DND-41 (cell line): ENCODE data around the gene PPM1F.

Source experiments
- ATAC-seq: fragments of 200-7000 bp; cut with Tn5 transposase; 3 replicates; pipeline ENCODE4 v1.9.1; 2021; ENCODE audit warnings: low read depth; ENCODE audit not compliant: insufficient read depth
- DNase-seq: peaks from one replicate; pipeline ENCODE4 v3.0.0-alpha.2; 2020
- H2AFZ ChIP-seq: 2 replicates; pipeline ENCODE4 v1.6.0; 2012; ENCODE audit warnings: low read depth, low read length
- H3K27ac ChIP-seq: 2 replicates; pipeline ENCODE4 v1.5.1; 2012; ENCODE audit warnings: low read length, inconsistent platforms
- H3K27me3 ChIP-seq: fragments of 200-600 bp; sonication (generic); 2 replicates; pipeline ENCODE4 v1.6.0; 2012; ENCODE audit warnings: low read length, mild to moderate bottlenecking, inconsistent platforms; ENCODE audit not compliant: insufficient read depth, poor library complexity
- H3K36me3 ChIP-seq: 2 replicates; pipeline ENCODE4 v1.5.1; 2012; ENCODE audit warnings: low read length, inconsistent platforms; ENCODE audit not compliant: insufficient read depth
- H3K4me1 ChIP-seq: 2 replicates; pipeline ENCODE4 v1.5.1; 2012; ENCODE audit warnings: mild to moderate bottlenecking, low read length; ENCODE audit not compliant: insufficient read depth
- H3K4me2 ChIP-seq: 2 replicates; pipeline ENCODE4 v1.6.0; 2012; ENCODE audit warnings: mild to moderate bottlenecking, moderate library complexity, low read length, inconsistent platforms; ENCODE audit not compliant: insufficient read depth
- H3K4me3 ChIP-seq, 2 experiments: fragments of 200-600 bp in 1 of 2; shearing (Covaris generic) in 1 of 2; 2 replicates each; pipeline ENCODE4 v1.5.1; 2012 to 2016; ENCODE audit warnings: inconsistent platforms in 2 of 2, low read length in 2 of 2, mild to moderate bottlenecking in 2 of 2, low read depth in 1 of 2, moderate library complexity in 1 of 2
- H3K79me2 ChIP-seq: 2 replicates; pipeline ENCODE4 v1.6.0; 2012; ENCODE audit warnings: low read length, inconsistent platforms; ENCODE audit not compliant: insufficient read depth
- H3K9ac ChIP-seq: 2 replicates; pipeline ENCODE4 v1.6.0; 2012; ENCODE audit warnings: low read depth, mild to moderate bottlenecking, inconsistent platforms, low read length, moderate library complexity
- H3K9me3 ChIP-seq: 2 replicates; pipeline ENCODE4 v1.5.1; 2012; ENCODE audit warnings: low read length, moderate library complexity, mild to moderate bottlenecking, inconsistent platforms; ENCODE audit not compliant: insufficient read depth, severe bottlenecking
- H4K20me1 ChIP-seq: 2 replicates; pipeline ENCODE4 v1.6.0; 2012; ENCODE audit warnings: low read length; ENCODE audit not compliant: insufficient read depth
- EZH2 ChIP-seq: IDR thresholded peaks from 3 replicates; pipeline ENCODE4 v1.6.1; 2012; ENCODE audit warnings: borderline replicate concordance, low read depth, mild to moderate bottlenecking, moderate library complexity, low read length, inconsistent platforms; ENCODE audit not compliant: severe bottlenecking
- TF ChIP-seq, protein P1 (sequence below): IDR thresholded peaks from 2 replicates; pipeline ENCODE4 v1.5.1; 2012; ENCODE audit warnings: borderline replicate concordance, low read length, moderate library complexity, mild to moderate bottlenecking; ENCODE audit not compliant: poor library complexity, severe bottlenecking; ENCODE audit errors: extremely low read depth

The PPM1F gene

DNA sequence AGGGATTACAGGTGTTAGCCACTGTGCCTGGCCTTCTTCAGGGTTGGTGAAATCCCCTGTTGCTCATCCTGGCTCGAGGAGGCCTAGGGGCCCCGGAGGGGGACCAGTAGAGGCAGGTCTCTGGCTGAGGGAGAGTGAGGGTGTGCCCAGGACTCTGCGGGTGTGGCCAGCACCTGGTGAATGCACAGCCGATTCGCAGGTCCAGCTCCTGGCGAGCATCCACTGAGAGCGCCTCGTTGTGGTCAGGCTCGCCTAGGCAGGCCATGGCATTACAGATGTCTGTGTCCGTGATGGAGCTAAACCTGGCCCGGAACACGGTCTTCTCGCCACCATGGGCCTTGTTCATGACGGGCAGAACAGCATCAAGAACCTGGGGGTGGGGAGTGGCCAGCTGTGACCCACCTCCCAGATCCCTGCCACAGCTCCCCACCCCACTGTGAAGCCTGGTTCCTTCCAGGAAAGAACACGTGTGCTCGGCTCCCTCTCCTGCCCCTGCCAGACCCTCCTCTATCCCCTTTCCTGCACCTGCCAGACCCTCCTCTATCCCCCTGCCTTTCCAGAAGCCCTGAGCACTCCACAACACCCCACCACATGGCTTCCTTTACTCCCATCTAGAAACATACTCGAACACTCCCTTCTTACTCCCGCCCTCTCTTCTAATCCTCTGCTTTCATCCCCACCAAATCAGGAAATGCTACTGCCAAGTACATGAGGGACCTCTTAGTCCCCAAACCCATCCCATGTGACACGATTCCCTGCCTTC lies 17.6 kb upstream of the PPM1F start:
- Histone ChIP-seq H3K27ac (no peak overlapping the region), H3K4me3 (no peak overlapping the region), H4K20me1 (0 out of 2 replicates have a peak, but pooled peaks cover 4% of the 10 kb centered on the region), H3K36me3 (peaks cover 91% of the 10 kb centered on the region), H3K4me1 (no peaks in the 10 kb centered on the region), H2AFZ (no peak overlapping the region), H3K9me3 (no peaks in the 10 kb centered on the region), H3K9ac (no peak overlapping the region), H3K79me2 (no peaks in the 10 kb centered on the region), H3K4me2 (no peak overlapping the region), H3K27me3 (no peaks in the 10 kb centered on the region)
- DNase-seq (no peak), ATAC-seq (no peak)
- TF ChIP-seq EZH2: no peak
- TF ChIP-seq, protein P1, sequence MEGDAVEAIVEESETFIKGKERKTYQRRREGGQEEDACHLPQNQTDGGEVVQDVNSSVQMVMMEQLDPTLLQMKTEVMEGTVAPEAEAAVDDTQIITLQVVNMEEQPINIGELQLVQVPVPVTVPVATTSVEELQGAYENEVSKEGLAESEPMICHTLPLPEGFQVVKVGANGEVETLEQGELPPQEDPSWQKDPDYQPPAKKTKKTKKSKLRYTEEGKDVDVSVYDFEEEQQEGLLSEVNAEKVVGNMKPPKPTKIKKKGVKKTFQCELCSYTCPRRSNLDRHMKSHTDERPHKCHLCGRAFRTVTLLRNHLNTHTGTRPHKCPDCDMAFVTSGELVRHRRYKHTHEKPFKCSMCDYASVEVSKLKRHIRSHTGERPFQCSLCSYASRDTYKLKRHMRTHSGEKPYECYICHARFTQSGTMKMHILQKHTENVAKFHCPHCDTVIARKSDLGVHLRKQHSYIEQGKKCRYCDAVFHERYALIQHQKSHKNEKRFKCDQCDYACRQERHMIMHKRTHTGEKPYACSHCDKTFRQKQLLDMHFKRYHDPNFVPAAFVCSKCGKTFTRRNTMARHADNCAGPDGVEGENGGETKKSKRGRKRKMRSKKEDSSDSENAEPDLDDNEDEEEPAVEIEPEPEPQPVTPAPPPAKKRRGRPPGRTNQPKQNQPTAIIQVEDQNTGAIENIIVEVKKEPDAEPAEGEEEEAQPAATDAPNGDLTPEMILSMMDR: no peak

DNA sequence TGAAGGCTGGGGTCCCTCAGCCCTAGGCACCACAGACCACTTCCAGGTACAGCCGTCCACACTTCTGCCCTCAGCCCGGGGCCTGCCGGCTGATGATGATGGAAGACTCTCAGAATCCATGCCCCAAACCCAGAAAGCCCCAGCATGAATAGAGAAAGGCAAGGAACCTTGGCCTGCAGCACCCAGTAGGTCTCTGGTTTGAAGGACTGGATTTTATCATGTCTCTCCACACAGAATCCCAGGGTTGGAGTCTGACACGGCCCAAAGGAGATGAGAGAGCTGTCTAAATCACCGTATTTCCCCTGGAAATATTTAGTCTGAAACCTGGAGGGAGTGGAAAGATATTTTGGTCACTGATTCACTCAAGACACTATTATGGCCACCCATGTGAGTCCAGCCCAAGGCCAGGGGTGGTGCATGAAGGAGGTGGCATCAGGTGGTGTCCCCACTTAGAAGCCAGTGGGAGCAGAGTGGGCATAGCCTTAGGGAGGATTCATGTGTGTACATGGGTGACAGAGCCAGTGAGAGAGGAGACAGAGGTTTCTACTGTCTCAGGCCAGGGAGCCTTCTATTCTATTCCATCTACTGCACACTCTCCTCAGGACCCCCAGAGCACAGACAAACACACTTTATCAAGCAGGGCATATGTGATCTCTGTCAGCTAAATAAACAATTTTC lies 15.9 kb upstream of the PPM1F start:
- Histone ChIP-seq H3K36me3 (peaks cover 91% of the 10 kb centered on the region), H2AFZ (no peak overlapping the region), H3K27ac (no peak overlapping the region), H3K9me3 (no peaks in the 10 kb centered on the region), H3K79me2 (no peaks in the 10 kb centered on the region), H3K9ac (no peak overlapping the region), H3K4me2 (no peak overlapping the region), H3K4me1 (no peaks in the 10 kb centered on the region), H3K27me3 (no peaks in the 10 kb centered on the region), H3K4me3 (no peak overlapping the region), H4K20me1 (no peaks in the 10 kb centered on the region)
- no peak for TF ChIP-seq EZH2
- TF ChIP-seq, protein P1: no peak
- DNase-seq: no peak
- ATAC-seq: no peak

DNA sequence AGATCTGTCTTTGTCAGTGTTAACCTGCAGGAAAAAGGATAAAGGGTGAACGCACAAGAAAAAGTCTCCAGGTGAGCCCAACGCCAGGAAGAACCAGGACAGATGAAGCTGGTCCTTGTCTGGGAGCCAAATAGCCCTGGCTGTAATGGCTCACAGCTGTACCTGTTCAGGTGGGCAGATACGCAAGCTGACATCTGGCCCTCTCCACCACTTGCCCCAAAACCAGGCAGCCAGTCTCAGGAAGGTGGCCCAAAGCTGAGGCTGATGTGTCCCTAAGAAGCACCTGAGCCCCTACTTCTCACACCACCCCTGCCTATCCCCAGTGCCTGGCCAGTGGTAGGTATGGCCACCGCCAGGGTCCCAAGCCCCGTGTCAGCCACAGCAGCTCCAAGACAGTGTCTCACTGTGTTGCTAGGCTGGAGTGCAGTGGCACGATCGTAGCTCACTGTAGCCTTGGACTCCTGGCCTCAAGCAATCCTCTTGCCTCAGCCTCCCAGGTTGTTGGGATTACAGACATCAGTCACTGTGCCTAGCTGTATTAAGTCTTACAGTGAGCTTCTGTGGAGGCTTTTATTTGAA lies 15.1 kb upstream of the PPM1F start:
- Histone ChIP-seq H3K4me2 (no peak overlapping the region), H3K4me1 (no peaks in the 10 kb centered on the region), H3K27ac (no peak overlapping the region), H3K9ac (no peak overlapping the region), H2AFZ (no peak overlapping the region), H3K36me3 (peaks cover 93% of the 10 kb centered on the region), H3K27me3 (no peaks in the 10 kb centered on the region), H3K4me3 (no peak overlapping the region), H4K20me1 (no peaks in the 10 kb centered on the region), H3K79me2 (no peaks in the 10 kb centered on the region), H3K9me3 (no peaks in the 10 kb centered on the region)
- no peak for DNase-seq
- ATAC-seq: no peak
- TF ChIP-seq, protein P1: no peak
- TF ChIP-seq EZH2: no peak
